Measurements from ENCODE around the gene FAM135A. TPM values are rescaled to one million over a fixed set of nuclear protein-coding genes. Genes with fewer than 3 reads are reported as not detected.

FAM135A gene
- total and polyA plus RNA-seq, 2 of the 8 experiments (the other 6 are each of a cell fraction or from before 2014, with no cell fraction given), result 17.4 to 35.7 TPM

- no peak for TF ChIP-seq TBP (IDR thresholded peaks at IDR 0.05; ENCODE audit: low read depth, low read length)
Observed at GRCh38 chr6:70593118-70593486, 179.8 kb downstream of the FAM135A start (continued).

Measured in H1 (cell line).